ENCODE measurements around the gene TIMP1.

The TIMP1 gene

DNA sequence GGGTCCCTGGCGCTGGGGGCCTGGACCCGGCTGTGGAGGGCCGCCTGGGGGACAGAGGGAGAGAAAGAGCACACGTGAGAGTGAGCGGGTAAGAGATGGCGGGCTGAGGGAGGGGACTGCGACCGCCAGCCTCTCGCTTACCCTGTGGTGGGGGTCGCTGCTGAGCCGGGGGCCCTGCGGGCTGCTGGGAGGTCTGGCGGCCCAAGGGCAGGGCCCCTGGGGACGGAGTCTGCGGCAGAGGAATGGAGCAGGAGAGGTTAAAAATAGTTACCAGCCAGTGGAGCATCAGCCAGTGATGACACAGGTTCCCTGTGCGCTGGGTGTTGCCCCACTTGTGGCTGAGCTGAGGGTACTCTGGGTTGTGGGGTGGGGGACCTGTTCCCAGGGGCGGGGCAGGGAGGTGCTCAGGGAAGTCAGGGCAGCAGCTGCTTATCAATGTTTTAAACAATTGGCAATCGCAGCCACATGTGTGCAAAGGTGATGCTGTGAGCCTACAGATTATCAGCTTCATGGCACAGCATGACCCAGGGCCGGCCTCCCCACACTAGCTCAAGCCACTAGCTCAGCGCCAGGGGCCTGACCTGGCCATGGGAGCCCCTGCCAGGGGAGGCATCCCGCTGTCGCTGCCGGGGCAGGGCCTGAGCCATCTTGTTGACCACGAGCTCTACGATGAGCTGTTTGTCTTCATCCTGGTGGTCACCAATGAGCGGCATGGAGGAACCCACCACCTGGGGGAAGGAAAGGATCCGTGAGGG lies 7.5 kb upstream of the TIMP1 start:
- H3K4me3 ChIP-seq (ENCODE audit: low read depth, low read length), result no peak overlapping the region
- H3K9me3 ChIP-seq (ENCODE audit: severe bottlenecking), result no peaks in the 10 kb centered on the region
- peaks cover 8% of the 10 kb centered on the region for H3K36me3 ChIP-seq
- TF ChIP-seq, protein P1, sequence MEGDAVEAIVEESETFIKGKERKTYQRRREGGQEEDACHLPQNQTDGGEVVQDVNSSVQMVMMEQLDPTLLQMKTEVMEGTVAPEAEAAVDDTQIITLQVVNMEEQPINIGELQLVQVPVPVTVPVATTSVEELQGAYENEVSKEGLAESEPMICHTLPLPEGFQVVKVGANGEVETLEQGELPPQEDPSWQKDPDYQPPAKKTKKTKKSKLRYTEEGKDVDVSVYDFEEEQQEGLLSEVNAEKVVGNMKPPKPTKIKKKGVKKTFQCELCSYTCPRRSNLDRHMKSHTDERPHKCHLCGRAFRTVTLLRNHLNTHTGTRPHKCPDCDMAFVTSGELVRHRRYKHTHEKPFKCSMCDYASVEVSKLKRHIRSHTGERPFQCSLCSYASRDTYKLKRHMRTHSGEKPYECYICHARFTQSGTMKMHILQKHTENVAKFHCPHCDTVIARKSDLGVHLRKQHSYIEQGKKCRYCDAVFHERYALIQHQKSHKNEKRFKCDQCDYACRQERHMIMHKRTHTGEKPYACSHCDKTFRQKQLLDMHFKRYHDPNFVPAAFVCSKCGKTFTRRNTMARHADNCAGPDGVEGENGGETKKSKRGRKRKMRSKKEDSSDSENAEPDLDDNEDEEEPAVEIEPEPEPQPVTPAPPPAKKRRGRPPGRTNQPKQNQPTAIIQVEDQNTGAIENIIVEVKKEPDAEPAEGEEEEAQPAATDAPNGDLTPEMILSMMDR (IDR thresholded peaks at IDR 0.05; ENCODE audit: low read depth, low read length), result no peak
- DNase-seq, result no peak
- no peak overlapping the region for H3K27ac ChIP-seq
- H3K27me3 ChIP-seq (ENCODE audit: insufficient read depth, low read depth, severe bottlenecking), result peaks cover 8% of the 10 kb centered on the region

DNA sequence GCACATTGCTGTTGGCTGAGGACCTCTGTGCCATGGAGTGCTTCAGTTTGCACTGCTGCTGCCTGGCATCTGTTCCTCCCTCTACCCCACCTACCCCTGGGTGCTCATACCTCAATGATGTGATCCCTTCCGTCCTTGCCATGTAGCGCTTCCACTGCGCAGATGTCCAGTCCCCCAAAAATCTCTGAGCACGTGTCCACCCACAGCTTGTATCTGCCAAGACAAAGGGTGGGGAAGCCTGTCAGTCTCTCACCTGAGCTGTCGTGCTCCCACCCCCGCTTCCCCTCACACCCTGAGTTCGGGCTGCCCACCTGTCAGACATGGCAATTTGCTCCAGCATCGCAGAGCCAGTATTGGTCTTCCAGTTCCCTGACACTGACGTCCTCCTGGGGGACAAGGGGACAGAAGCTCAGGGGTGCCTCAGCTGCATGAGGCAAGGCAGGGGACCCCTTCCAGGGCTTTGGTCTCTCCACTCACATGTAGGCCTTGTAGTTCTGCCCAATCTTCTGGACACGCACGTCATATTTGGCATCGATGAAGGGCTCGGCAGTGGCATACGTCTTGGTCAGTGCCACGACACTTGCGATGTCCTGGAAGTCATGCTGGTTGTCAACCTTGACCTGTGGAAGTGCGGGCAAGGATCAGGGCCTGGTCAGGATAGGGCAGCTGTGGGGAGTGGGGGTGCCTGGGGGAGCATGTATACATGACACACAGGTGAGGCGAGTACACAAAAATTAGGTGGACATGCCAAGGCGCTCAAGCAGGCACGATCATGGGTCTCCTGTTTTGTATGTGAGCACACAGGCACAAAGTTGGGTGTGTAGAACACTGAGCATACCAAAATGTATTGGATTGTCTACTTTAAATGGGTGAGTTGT lies 6.0 kb upstream of the TIMP1 start:
- no peaks in the 10 kb centered on the region for H3K9me3 ChIP-seq (ENCODE audit: severe bottlenecking)
- H3K4me3 ChIP-seq (ENCODE audit: low read depth, low read length), result no peak overlapping the region
- no peak overlapping the region for H3K27ac ChIP-seq
- peaks cover 4% of the 10 kb centered on the region; the same call in 1 of the 2 replicates for H3K36me3 ChIP-seq
- H3K27me3 ChIP-seq (ENCODE audit: insufficient read depth, low read depth, severe bottlenecking), result peaks cover 6% of the 10 kb centered on the region
- TF ChIP-seq, protein P1 (IDR thresholded peaks at IDR 0.05; ENCODE audit: low read depth, low read length), result no peak
- DNase-seq, result no peak

DNA sequence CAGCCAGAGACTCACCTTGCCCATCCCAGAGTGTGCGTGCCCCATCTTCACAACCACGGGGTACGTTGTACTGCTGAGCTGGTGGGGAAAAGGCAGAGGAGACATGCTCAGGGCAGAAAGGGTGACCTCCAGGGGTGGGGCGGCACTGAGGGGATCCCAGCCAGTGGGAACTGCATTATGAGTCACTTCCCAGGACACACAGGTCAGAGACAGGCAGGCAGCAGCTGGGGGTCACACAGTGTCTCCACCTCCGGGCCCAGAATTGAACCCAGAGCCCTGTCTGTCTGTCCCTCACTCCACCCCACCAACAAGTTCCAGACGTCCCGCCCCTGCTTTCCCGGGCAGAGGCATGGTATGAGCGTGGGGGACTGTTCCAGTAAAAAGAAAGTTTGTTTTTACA lies 4.8 kb upstream of the TIMP1 start:
- Histone ChIP-seq H3K27me3 (ENCODE audit: insufficient read depth, low read depth, severe bottlenecking) (peaks cover 13% of the 10 kb centered on the region), H3K36me3 (no peaks in the 10 kb centered on the region), H3K4me3 (ENCODE audit: low read depth, low read length) (no peak overlapping the region), H3K9me3 (ENCODE audit: severe bottlenecking) (no peaks in the 10 kb centered on the region), H3K27ac (no peak overlapping the region)
- TF ChIP-seq, protein P1 (IDR thresholded peaks at IDR 0.05; ENCODE audit: low read depth, low read length), result no peak
- no peak for DNase-seq

DNA sequence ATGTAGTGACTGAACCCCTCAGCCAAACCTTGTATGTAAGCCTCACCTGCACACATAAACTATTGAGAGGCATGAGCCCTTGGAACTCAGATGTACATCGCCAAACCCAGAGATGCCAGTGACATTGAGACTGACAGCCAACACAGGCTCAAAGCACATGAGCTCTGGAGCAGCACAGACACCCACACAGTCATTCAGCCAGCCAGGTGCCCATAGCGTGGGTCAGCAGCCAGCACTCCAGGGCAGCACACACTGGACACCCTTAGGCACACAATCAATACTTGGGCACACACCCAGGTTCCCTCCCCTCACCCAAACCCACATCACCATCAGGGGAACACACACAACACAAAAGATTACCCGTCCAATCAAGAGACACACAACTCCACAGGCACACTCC lies 4.3 kb upstream of the TIMP1 start:
- Histone ChIP-seq H3K27ac (no peak overlapping the region), H3K9me3 (ENCODE audit: severe bottlenecking) (no peaks in the 10 kb centered on the region), H3K4me3 (ENCODE audit: low read depth, low read length) (no peak overlapping the region), H3K27me3 (ENCODE audit: insufficient read depth, low read depth, severe bottlenecking) (peaks cover 12% of the 10 kb centered on the region), H3K36me3 (no peaks in the 10 kb centered on the region)
- TF ChIP-seq, protein P1 (IDR thresholded peaks at IDR 0.05; ENCODE audit: low read depth, low read length), result no peak
- DNase-seq, result no peak

DNA sequence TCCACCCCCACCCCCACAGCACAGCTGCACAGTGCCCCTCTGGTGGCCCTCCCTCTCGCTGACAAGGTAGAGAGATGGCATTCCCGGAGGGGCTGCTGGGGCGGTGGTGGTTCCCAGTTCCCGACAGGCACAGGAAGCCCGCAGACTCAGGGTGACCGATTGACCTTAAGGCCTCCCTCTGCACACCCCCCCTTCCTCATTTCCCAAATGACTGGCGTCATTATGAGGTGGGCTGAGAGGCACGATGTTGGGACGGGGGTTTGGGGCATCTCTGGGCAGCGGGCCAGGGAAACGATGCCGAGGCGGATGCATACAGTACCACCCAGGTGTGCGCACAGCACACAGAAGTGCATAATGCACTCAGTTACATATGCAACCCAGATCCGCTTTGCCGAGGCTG lies 3.5 kb upstream of the TIMP1 start:
- Histone ChIP-seq H3K27ac (no peak overlapping the region), H3K4me3 (ENCODE audit: low read depth, low read length) (no peak overlapping the region), H3K9me3 (ENCODE audit: severe bottlenecking) (no peaks in the 10 kb centered on the region), H3K27me3 (ENCODE audit: insufficient read depth, low read depth, severe bottlenecking) (peaks cover 9% of the 10 kb centered on the region), H3K36me3 (no peaks in the 10 kb centered on the region)
- TF ChIP-seq, protein P1 (IDR thresholded peaks at IDR 0.05; ENCODE audit: low read depth, low read length), result no peak
- DNase-seq, result no peak
